HEK293 (cell line): ENCODE data around the gene RCN2.

Experiments used
- INSM2 ChIP-seq: fragments of 450-650 bp; formaldehyde crosslinking; IDR thresholded peaks from 2 replicates; pipeline ENCODE4 v1.5.1; 2016; ENCODE audit warnings: missing biosample characterization, missing genetic modification characterization
- KLF8 ChIP-seq: fragments of 450-650 bp; formaldehyde crosslinking; IDR thresholded peaks from 2 replicates; pipeline ENCODE4 v1.5.1; 2016; ENCODE audit warnings: missing biosample characterization, missing genetic modification characterization
- MZF1 ChIP-seq: fragments of 450-650 bp; formaldehyde crosslinking; IDR thresholded peaks from 2 replicates; pipeline ENCODE4 v1.5.1; 2017; ENCODE audit warnings: missing biosample characterization, missing genetic modification characterization, borderline replicate concordance
- OVOL3 ChIP-seq: fragments of 450-650 bp; formaldehyde crosslinking; IDR thresholded peaks from 2 replicates; pipeline ENCODE4 v1.5.1; 2016; ENCODE audit warnings: missing biosample characterization, missing genetic modification characterization
- TCF7L2 ChIP-seq: IDR thresholded peaks from 2 replicates; pipeline ENCODE4 v1.6.1; 2011; ENCODE audit warnings: low read depth, mild to moderate bottlenecking, inconsistent platforms, low read length, moderate library complexity, borderline replicate concordance
- TSHZ1 ChIP-seq: fragments of 450-650 bp; formaldehyde crosslinking; IDR thresholded peaks from 2 replicates; pipeline ENCODE4 v1.5.1; 2016; ENCODE audit warnings: missing biosample characterization, missing genetic modification characterization, borderline replicate concordance
- ZBTB20 ChIP-seq: fragments of 450-650 bp; formaldehyde crosslinking; IDR thresholded peaks from 2 replicates; pipeline ENCODE4 v1.5.1; 2016; ENCODE audit warnings: missing biosample characterization, missing genetic modification characterization
- ZBTB21 ChIP-seq: fragments of 450-650 bp; formaldehyde crosslinking; IDR thresholded peaks from 2 replicates; pipeline ENCODE4 v1.5.1; 2017; ENCODE audit warnings: missing biosample characterization, missing genetic modification characterization
- ZBTB44 ChIP-seq: fragments of 450-650 bp; IDR thresholded peaks from 2 replicates; pipeline ENCODE4 v1.5.1; 2018; ENCODE audit warnings: missing biosample characterization, mild to moderate bottlenecking, missing genetic modification characterization
- ZEB2 ChIP-seq: fragments of 450-650 bp; formaldehyde crosslinking; IDR thresholded peaks from 2 replicates; pipeline ENCODE4 v1.5.1; 2016; ENCODE audit warnings: missing biosample characterization, missing genetic modification characterization
- ZFP69B ChIP-seq: fragments of 450-650 bp; formaldehyde crosslinking; IDR thresholded peaks from 2 replicates; pipeline ENCODE4 v1.5.1; 2016; ENCODE audit warnings: missing biosample characterization, missing genetic modification characterization
- ZNF121 ChIP-seq: fragments of 450-650 bp; formaldehyde crosslinking; IDR thresholded peaks from 2 replicates; pipeline ENCODE4 v1.5.1; 2016; ENCODE audit warnings: missing biosample characterization, missing genetic modification characterization
- ZNF133 ChIP-seq: fragments of 450-650 bp; formaldehyde crosslinking; IDR thresholded peaks from 2 replicates; pipeline ENCODE4 v1.5.1; 2016; ENCODE audit warnings: missing biosample characterization, missing genetic modification characterization
- ZNF148 ChIP-seq: fragments of 450-650 bp; formaldehyde crosslinking; IDR thresholded peaks from 2 replicates; pipeline ENCODE4 v1.5.0; 2017; ENCODE audit warnings: missing biosample characterization, missing genetic modification characterization, borderline replicate concordance
- ZNF19 ChIP-seq: fragments of 450-650 bp; formaldehyde crosslinking; IDR thresholded peaks from 2 replicates; pipeline ENCODE4; 2016; ENCODE audit warnings: missing biosample characterization, missing genetic modification characterization, low read depth
- ZNF211 ChIP-seq: fragments of 450-650 bp; formaldehyde crosslinking; IDR thresholded peaks from 2 replicates; pipeline ENCODE4 v1.5.1; 2016; ENCODE audit warnings: low read depth, missing biosample characterization, missing genetic modification characterization
- ZNF366 ChIP-seq: fragments of 450-650 bp; formaldehyde crosslinking; conservative IDR thresholded peaks from 2 replicates; pipeline ENCODE4 v1.5.1; 2016; ENCODE audit warnings: missing biosample characterization, missing genetic modification characterization
- ZNF391 ChIP-seq: fragments of 450-650 bp; formaldehyde crosslinking; IDR thresholded peaks from 2 replicates; pipeline ENCODE4 v1.5.1; 2016; ENCODE audit warnings: low read depth, missing biosample characterization, missing genetic modification characterization, borderline replicate concordance
- ZNF404 ChIP-seq: fragments of 450-650 bp; formaldehyde crosslinking; IDR thresholded peaks from 2 replicates; pipeline ENCODE4 v1.5.1; 2017; ENCODE audit warnings: missing biosample characterization, missing genetic modification characterization
- ZNF416 ChIP-seq: fragments of 450-650 bp; formaldehyde crosslinking; IDR thresholded peaks from 2 replicates; pipeline ENCODE4 v1.5.1; 2016; ENCODE audit warnings: missing biosample characterization, missing genetic modification characterization
- ZNF433 ChIP-seq: fragments of 450-650 bp; formaldehyde crosslinking; IDR thresholded peaks from 2 replicates; pipeline ENCODE4 v1.5.1; 2016; ENCODE audit warnings: missing biosample characterization, missing genetic modification characterization, low read depth
- ZNF501 ChIP-seq: fragments of 450-650 bp; formaldehyde crosslinking; IDR thresholded peaks from 2 replicates; pipeline ENCODE4 v1.5.1; 2016; ENCODE audit warnings: missing biosample characterization, missing genetic modification characterization
- ZNF510 ChIP-seq: fragments of 450-650 bp; formaldehyde crosslinking; IDR thresholded peaks from 2 replicates; pipeline ENCODE4 v1.5.1; 2018; ENCODE audit warnings: mild to moderate bottlenecking, missing genetic modification characterization, missing biosample characterization; ENCODE audit not compliant: insufficient replicate concordance
- ZNF514 ChIP-seq: fragments of 450-650 bp; formaldehyde crosslinking; IDR thresholded peaks from 2 replicates; pipeline ENCODE4 v1.5.1; 2016; ENCODE audit warnings: missing biosample characterization, missing genetic modification characterization
- ZNF544 ChIP-seq: fragments of 450-650 bp; formaldehyde crosslinking; IDR thresholded peaks from 2 replicates; pipeline ENCODE4 v1.5.0; 2017; ENCODE audit warnings: missing biosample characterization, missing genetic modification characterization
- ZNF555 ChIP-seq: fragments of 450-650 bp; formaldehyde crosslinking; conservative IDR thresholded peaks from 2 replicates; pipeline ENCODE4 v1.5.1; 2017; ENCODE audit warnings: missing biosample characterization, mild to moderate bottlenecking, missing genetic modification characterization, inconsistent platforms
- ZNF610 ChIP-seq: fragments of 450-650 bp; formaldehyde crosslinking; IDR thresholded peaks from 2 replicates; pipeline ENCODE4 v1.5.1; 2016; ENCODE audit warnings: missing biosample characterization, missing genetic modification characterization, borderline replicate concordance
- ZNF623 ChIP-seq: fragments of 450-650 bp; formaldehyde crosslinking; IDR thresholded peaks from 2 replicates; pipeline ENCODE4 v1.5.1; 2016; ENCODE audit warnings: missing biosample characterization, missing genetic modification characterization
- ZNF624 ChIP-seq: fragments of 450-650 bp; formaldehyde crosslinking; IDR thresholded peaks from 2 replicates; pipeline ENCODE4 v1.5.1; 2017; ENCODE audit warnings: missing biosample characterization, missing genetic modification characterization
- ZNF654 ChIP-seq: fragments of 450-650 bp; formaldehyde crosslinking; IDR thresholded peaks from 2 replicates; pipeline ENCODE4 v1.5.1; 2016; ENCODE audit warnings: low read depth, missing biosample characterization, missing genetic modification characterization
- ZNF660 ChIP-seq: fragments of 450-650 bp; IDR thresholded peaks from 2 replicates; pipeline ENCODE4 v1.5.1; 2018; ENCODE audit warnings: missing biosample characterization, mild to moderate bottlenecking, missing genetic modification characterization
- ZSCAN4 ChIP-seq: fragments of 450-650 bp; formaldehyde crosslinking; IDR thresholded peaks from 2 replicates; pipeline ENCODE4 v1.5.1; 2017; ENCODE audit warnings: missing biosample characterization, missing genetic modification characterization

Gene RCN2

GRCh38 chr15:76954744-76955143 is 23.2 kb downstream of the RCN2 start (continued):
- peak; percentile 87 for TF ChIP-seq ZBTB21
- TF ChIP-seq ZFP69B (tag by site-specific recombination) = no peak
- no peak for TF ChIP-seq ZBTB20 (tag by site-specific recombination)
- TF ChIP-seq ZNF623 = no peak
- peak; percentile 85 for TF ChIP-seq TSHZ1 (tag by site-specific recombination)
- TF ChIP-seq ZNF654 (tag by site-specific recombination) = no peak
- TF ChIP-seq MZF1 (tag by site-specific recombination) = no peak
- TF ChIP-seq ZNF510 (tag by site-specific recombination) = no peak
- no peak for TF ChIP-seq ZNF133 (tag by site-specific recombination)
- no peak for TF ChIP-seq ZNF391 (tag by site-specific recombination)
- TF ChIP-seq ZNF555 (tag by site-specific recombination) = no peak
- TF ChIP-seq ZBTB44 = peak; percentile 52
- TF ChIP-seq ZNF416 = no peak
- TF ChIP-seq ZNF366 = peak; percentile 85
- peak; percentile 73; the same call in 1 of the 2 replicates for TF ChIP-seq OVOL3
- peak; percentile 24; the same call in 1 of the 2 replicates for TF ChIP-seq ZSCAN4 (tag by site-specific recombination)
- no peak for TF ChIP-seq ZNF610
- TF ChIP-seq ZEB2 (tag by site-specific recombination) = peak; percentile 78
- TF ChIP-seq ZNF660 = peak; percentile 68
- TF ChIP-seq KLF8 (tag by site-specific recombination) = 0 out of 2 replicates have a peak, but pooled peaks have one; percentile 10
- no peak for TF ChIP-seq ZNF514 (tag by site-specific recombination)
- no peak for TF ChIP-seq ZNF148
- TF ChIP-seq ZNF121 (tag by site-specific recombination) = no peak
- no peak for TF ChIP-seq ZNF544 (tag by site-specific recombination)
- no peak for TF ChIP-seq ZNF211 (tag by site-specific recombination)
- no peak for TF ChIP-seq TCF7L2
- no peak for TF ChIP-seq ZNF19
- peak; percentile 87 for TF ChIP-seq INSM2 (tag by site-specific recombination)
- no peak for TF ChIP-seq ZNF404 (tag by site-specific recombination)
- no peak for TF ChIP-seq ZNF501 (tag by site-specific recombination)
- TF ChIP-seq ZNF624 (tag by site-specific recombination) = no peak
- no peak for TF ChIP-seq ZNF433 (tag by site-specific recombination)
